Liver (tissue), 9 donors: ENCODE results near the gene TSKU. TPM values are rescaled to one million over a fixed set of nuclear protein-coding genes. Genes with fewer than 3 reads are reported as not detected.
A peak's percentile ranks its signal among the peaks of the same experiment; 100 is the strongest.

Experiments
- DNase-seq: peaks from one replicate; pipeline ENCODE4 v3.0.0-alpha.2; 2017; ENCODE audit warnings: low spot score
- H3K27ac ChIP-seq, 2 donors: one replicate each; pipeline ENCODE4 v1.7.0; 2013; ENCODE audit warnings: inconsistent platforms in 2 of 2, low read length in 2 of 2, control low read depth in 1 of 2, low read depth in 1 of 2, mild to moderate bottlenecking in 1 of 2
- H3K27me3 ChIP-seq, 4 donors: one replicate each; pipeline versions ENCODE4 v1.6.1 to v1.7.0; 2013; ENCODE audit warnings: low read length in 3 of 4, inconsistent platforms in 1 of 4, mild to moderate bottlenecking in 1 of 4, moderate library complexity in 1 of 4; ENCODE audit not compliant: control insufficient read depth in 4 of 4, insufficient read depth in 4 of 4
- H3K36me3 ChIP-seq, 4 donors: one replicate each; pipeline versions ENCODE4 v1.6.1 to v1.7.0; 2013; ENCODE audit warnings: low read length in 3 of 4, mild to moderate bottlenecking in 3 of 4, low read depth in 1 of 4, moderate library complexity in 1 of 4; ENCODE audit not compliant: control insufficient read depth in 4 of 4, insufficient read depth in 3 of 4
- H3K4me1 ChIP-seq, 4 donors: one replicate each; pipeline versions ENCODE4 v1.6.1 to v1.7.0; 2013; ENCODE audit warnings: low read length in 3 of 4, mild to moderate bottlenecking in 3 of 4, moderate library complexity in 1 of 4; ENCODE audit not compliant: control insufficient read depth in 4 of 4, insufficient read depth in 4 of 4
- H3K4me3 ChIP-seq, 3 donors: one replicate each; pipeline versions ENCODE4 v1.6.1 to v1.7.0; 2013; ENCODE audit warnings: low read length in 3 of 3, control low read depth in 1 of 3, low read depth in 1 of 3, mild to moderate bottlenecking in 1 of 3
- H3K9ac ChIP-seq, 2 donors: one replicate each; pipeline ENCODE4 v1.7.0; 2013; ENCODE audit warnings: low read length in 2 of 2, mild to moderate bottlenecking in 2 of 2, moderate library complexity in 2 of 2, control low read depth in 1 of 2, low read depth in 1 of 2
- H3K9me3 ChIP-seq, 4 donors: one replicate each; pipeline versions ENCODE4 v1.6.1 to v1.7.0; 2013; ENCODE audit warnings: low read length in 3 of 4; ENCODE audit not compliant: control insufficient read depth in 4 of 4
- ATF3 ChIP-seq: IDR thresholded peaks from 2 replicates; pipeline ENCODE4 v1.6.1; 2016; ENCODE audit warnings: antibody characterized with exemption
- CTCF ChIP-seq: fragments of 150-350 bp; IDR thresholded peaks from 2 replicates; pipeline ENCODE4 v1.5.1; 2017; ENCODE audit warnings: improper control_type of control experiment, low read depth, low read length; ENCODE audit not compliant: missing input control
- EGR1 ChIP-seq, 2 donors: IDR thresholded peaks; 2 replicates each; pipeline ENCODE4 v1.6.1; 2016 to 2018; ENCODE audit warnings: antibody characterized with exemption in 2 of 2, low read depth in 2 of 2
- FOXA1 ChIP-seq: IDR thresholded peaks from 2 replicates; pipeline ENCODE4 v1.6.1; 2016; ENCODE audit warnings: antibody characterized with exemption
- FOXA2 ChIP-seq: IDR thresholded peaks from 2 replicates; pipeline ENCODE4 v1.6.1; 2016; ENCODE audit warnings: antibody characterized with exemption
- GABPA ChIP-seq, 2 donors: IDR thresholded peaks in 1 of 2; conservative IDR thresholded peaks in 1 of 2; 2 replicates each; pipeline ENCODE4 v1.6.1; 2016; ENCODE audit warnings: antibody characterized with exemption in 2 of 2, mild to moderate bottlenecking in 1 of 2, moderate library complexity in 1 of 2
- HNF4A ChIP-seq, 2 donors: conservative IDR thresholded peaks; 2 replicates each; pipeline ENCODE4 v1.6.1; 2016; ENCODE audit warnings: antibody characterized with exemption in 2 of 2, mild to moderate bottlenecking in 2 of 2
- HNF4G ChIP-seq: IDR thresholded peaks from 2 replicates; pipeline ENCODE4 v1.6.1; 2016; ENCODE audit warnings: antibody characterized with exemption
- MAX ChIP-seq: IDR thresholded peaks from 2 replicates; pipeline ENCODE4 v1.6.1; 2016; ENCODE audit warnings: antibody characterized with exemption
- NR2F2 ChIP-seq: IDR thresholded peaks from 2 replicates; pipeline ENCODE4 v1.6.1; 2016; ENCODE audit warnings: antibody characterized with exemption
- RAD21 ChIP-seq, 2 donors: IDR thresholded peaks; 2 replicates each; pipeline ENCODE4 v1.6.1; 2016; ENCODE audit warnings: antibody characterized with exemption in 2 of 2, mild to moderate bottlenecking in 2 of 2
- REST ChIP-seq: IDR thresholded peaks from 2 replicates; pipeline ENCODE4 v1.6.1; 2016; ENCODE audit warnings: antibody characterized with exemption, mild to moderate bottlenecking
- RXRA ChIP-seq, 2 donors: IDR thresholded peaks; 2 replicates each; pipeline ENCODE4 v1.6.1; 2017 to 2018; ENCODE audit warnings: antibody characterized with exemption in 2 of 2, mild to moderate bottlenecking in 1 of 2
- SP1 ChIP-seq: IDR thresholded peaks from 2 replicates; pipeline ENCODE4 v1.6.1; 2018; ENCODE audit warnings: antibody characterized with exemption, mild to moderate bottlenecking
- TAF1 ChIP-seq: conservative IDR thresholded peaks from 2 replicates; pipeline ENCODE4 v1.6.1; 2016; ENCODE audit warnings: antibody characterized with exemption, mild to moderate bottlenecking
- YY1 ChIP-seq: IDR thresholded peaks from 2 replicates; pipeline ENCODE4 v1.6.1; 2016; ENCODE audit warnings: antibody characterized with exemption, mild to moderate bottlenecking
- ZBTB33 ChIP-seq: IDR thresholded peaks from 2 replicates; pipeline ENCODE4 v1.6.1; 2016; ENCODE audit warnings: antibody characterized with exemption
- WGBS: extraction: QIAGEN DNeasy Blood & Tissue Kit; methylation state at CpG from one replicate; pipeline ENCODE4 v1.1.7; 2013; 5-methylcytosine and 5-hydroxymethylcytosine counted together
- polyA plus RNA-seq, 2 donors: library from polyadenylated mRNA; stranded (reverse) in 1 of 2; unstranded in 1 of 2; fragments of 200-250 nt in 1 of 2; fragments of >200 nt in 1 of 2; fragmentation: Nextera tagmentation in 1 of 2; extraction: Ambion mirVana in 1 of 2; gene quantifications; one replicate each; pipeline versions ENCODE4 v1.2.1 to v1.2.3, GENCODE V29; 2013 to 2015
- total RNA-seq, 2 donors: library from RNA; depleted of rRNA; stranded (reverse); fragments of >200 nt; gene quantifications; one replicate each; pipeline ENCODE4 v1.2.3, GENCODE V29; 2014
- donor health status: healthy.
- donor health status: healthy.
- donor health status: healthy.
- donor health status: healthy.
- donor health status: healthy.

The TSKU gene
- total and polyA plus RNA-seq, 4 donors, result 3.3 to 492 (median 46.0) TPM

- no peaks in the 10 kb centered on the region for H3K36me3 ChIP-seq
- H3K9me3 ChIP-seq, result peaks cover 0 to 6% (median under 1%) of the 10 kb centered on the region in 4 donors
- WGBS, result 49% methylated on average over 8 of the region's 8 CpGs
- peaks cover 4 to 34% (median 17%) of the 10 kb centered on the region in 4 donors for H3K4me1 ChIP-seq
- H3K27ac ChIP-seq, result no peak overlapping the region
- H3K9ac ChIP-seq, result no peak overlapping the region
- peak overlapping the region in 1 of 3 donors; percentile 86 for H3K4me3 ChIP-seq
- TF ChIP-seq TAF1 (no peak), GABPA (IDR thresholded peaks at IDR 0.05 in 1 of 2, conservative IDR thresholded peaks at IDR 0.05 in 1 of 2) (peak in 1 of 2 donors; percentile 11), ATF3 (no peak), MAX (no peak), FOXA2 (no peak), RAD21 (IDR thresholded peaks at IDR 0.05) (peak in 1 of 2 donors; percentile 3), NR2F2 (no peak), EGR1 (IDR thresholded peaks at IDR 0.05; ENCODE audit: low read depth in 2 of 2) (no peak), RXRA (IDR thresholded peaks at IDR 0.05) (peak; percentile 55 to 60), HNF4G (no peak), HNF4A (conservative IDR thresholded peaks at IDR 0.05) (peak; percentile 51 to 52), FOXA1 (no peak), REST (peak; percentile 62), SP1 (peak; percentile 36), CTCF (no peak), YY1 (peak; percentile 62), ZBTB33 (no peak)
- no peak for DNase-seq
- H3K27me3 ChIP-seq, result no peaks in the 10 kb centered on the region
Observed at GRCh38 chr11:76781046-76781801, 1.9 kb upstream of the TSKU start.
